ENCODE measurements around the gene C4orf36.
"Not testable (repeated sequence)": the region's sequence is repeated elsewhere in the genome, so short reads cannot be mapped to it uniquely, and the experiment has no call there.

Gene C4orf36

DNA sequence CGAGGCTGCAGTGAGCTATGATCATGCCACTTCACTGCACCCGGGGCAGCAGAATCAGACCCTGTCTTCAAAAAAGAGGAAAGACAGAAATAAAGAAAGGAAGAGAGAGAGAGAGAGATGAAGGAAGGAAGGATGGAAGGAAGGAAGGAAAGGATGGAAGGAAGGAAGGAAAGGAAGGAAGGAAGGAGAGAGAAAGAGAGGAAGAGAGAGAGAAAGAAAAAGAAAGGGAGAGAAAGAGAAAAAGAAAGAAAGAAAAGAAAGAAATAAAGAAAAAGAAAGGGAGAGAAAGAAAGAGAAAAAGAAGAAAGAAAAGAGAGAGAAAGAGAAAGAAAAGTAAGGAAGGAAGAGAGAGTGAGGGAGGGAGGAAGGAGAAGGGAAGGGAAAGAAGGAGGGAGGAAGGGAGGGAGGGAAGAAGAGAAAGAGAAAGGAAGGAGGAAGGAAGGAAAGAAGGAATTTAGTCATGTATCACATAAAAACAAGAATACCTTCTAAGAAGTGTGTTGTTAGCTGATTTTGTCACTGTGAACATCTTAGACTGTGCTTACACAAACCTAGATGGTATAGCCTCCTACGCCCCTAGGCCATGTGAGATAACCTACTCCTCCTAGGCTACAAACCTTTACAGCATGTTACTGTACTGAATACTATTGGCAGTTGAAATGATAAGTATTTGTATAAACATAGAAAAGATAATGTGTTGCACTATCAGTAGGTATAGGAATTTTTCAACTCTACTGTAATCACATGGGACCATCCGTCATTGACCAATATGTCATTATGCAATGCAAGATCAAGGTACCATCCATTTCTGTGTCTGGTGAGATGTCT is 25.2 kb upstream of the C4orf36 start:
- DNase-seq (ENCODE audit: low read depth in 2 of 2): no peak

DNA sequence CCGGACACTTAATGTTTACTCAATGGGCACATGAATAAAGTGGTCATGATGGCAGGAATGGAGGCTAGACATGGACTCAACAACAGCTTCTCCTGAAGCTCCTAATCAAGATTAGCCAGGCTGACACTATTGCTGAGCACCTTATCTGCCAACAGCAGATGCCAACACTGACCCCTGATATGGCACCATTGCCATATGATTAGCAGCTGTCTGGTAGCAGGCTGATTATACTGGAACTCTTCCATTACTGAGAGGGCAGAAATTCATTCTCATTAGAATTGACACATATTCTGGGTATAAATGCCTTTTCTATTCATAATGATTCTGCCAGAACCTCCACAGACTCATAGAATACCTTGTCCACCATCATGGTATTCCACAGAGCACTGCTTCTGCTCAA is 24.2 kb upstream of the C4orf36 start:
- no peak for DNase-seq (ENCODE audit: low read depth in 2 of 2)

- no peak for DNase-seq (ENCODE audit: low read depth in 2 of 2)
Measured at GRCh38 chr4:86910820-86911684, 18.8 kb upstream of the C4orf36 start.

- DNase-seq (ENCODE audit: low read depth in 2 of 2): no peak
Measured at GRCh38 chr4:86910369-86910768, 18.1 kb upstream of the C4orf36 start.

- DNase-seq (ENCODE audit: low read depth in 2 of 2): no peak
Measured at GRCh38 chr4:86909546-86910295, 17.5 kb upstream of the C4orf36 start.

- DNase-seq (ENCODE audit: low read depth in 2 of 2): no peak
Measured at GRCh38 chr4:86908251-86908657, 16.0 kb upstream of the C4orf36 start.

DNA sequence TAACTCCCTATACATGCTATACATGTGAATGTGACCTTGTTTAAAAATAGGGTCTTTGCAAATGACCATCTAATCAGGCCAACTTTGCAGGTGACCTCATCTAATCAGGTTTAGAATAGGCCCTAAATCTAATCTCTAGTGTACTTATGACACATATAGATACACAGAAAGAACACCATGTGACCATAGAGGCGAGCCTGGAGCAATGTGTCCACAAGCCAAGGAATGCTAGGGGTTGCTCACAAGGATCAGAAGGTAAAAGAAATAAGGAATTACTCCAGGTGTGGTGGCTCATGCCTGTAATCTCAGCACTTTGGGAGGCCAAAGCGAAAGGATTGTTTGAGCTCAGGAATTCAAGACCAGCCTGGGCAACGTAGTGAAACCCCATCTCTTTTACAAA is 9.6 kb upstream of the C4orf36 start:
- no peak for DNase-seq (ENCODE audit: low read depth in 2 of 2)

GRCh38 chr4:86898562-86898961 is 6.3 kb upstream of the C4orf36 start:
- no peak for DNase-seq (ENCODE audit: low read depth in 2 of 2)

DNA sequence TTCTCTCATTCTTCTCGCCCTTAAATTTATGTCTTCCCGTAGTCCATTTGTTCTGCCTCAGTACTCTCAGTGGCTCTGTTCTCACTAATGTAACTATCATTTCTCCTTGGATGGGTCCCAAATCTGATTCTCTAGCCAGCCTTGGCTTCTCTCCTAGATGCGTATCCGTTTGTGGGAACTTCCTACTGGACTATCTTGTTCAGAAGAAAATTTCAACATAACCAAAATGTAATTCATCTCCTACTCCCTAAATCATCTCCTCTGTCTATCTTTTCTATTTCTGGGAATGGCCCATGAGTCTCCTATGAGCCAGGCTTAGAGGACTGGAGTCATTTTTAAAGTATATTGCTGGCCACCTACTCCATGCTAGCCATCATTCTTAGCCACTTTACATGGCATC is 4.4 kb upstream of the C4orf36 start:
- no peak for DNase-seq (ENCODE audit: low read depth in 2 of 2)

GRCh38 chr4:86895692-86896488 is 3.7 kb upstream of the C4orf36 start:
- no peak for DNase-seq (ENCODE audit: low read depth in 2 of 2)

DNA sequence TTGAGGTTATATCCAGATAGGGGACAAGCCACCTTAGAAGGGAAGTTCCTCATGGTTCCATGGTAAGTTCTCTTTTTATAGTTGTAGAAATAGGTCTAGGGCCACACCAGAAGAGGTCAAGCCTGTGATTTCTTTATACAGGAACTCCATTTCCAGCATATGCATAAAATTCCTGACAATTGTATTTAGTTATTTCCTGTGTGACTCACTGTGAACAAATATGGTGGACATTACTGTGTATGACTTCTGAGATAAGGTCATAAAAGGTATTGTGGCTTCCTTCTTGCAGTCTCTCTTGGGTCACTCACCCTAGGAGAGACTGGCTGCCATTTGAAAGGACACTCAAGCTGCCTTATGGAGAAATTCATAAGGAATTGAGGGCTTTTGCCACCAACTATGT is 2.2 kb upstream of the C4orf36 start:
- no peak for DNase-seq (ENCODE audit: low read depth in 2 of 2)

- no peak for DNase-seq (ENCODE audit: low read depth in 2 of 2)
Measured at GRCh38 chr4:86893136-86893535, 914 bp upstream of the C4orf36 start.

- DNase-seq (ENCODE audit: low read depth in 2 of 2): no peak
Measured at GRCh38 chr4:86892636-86892960, 376 bp upstream of the C4orf36 start.

- no peak for DNase-seq (ENCODE audit: low read depth in 2 of 2)
Measured at GRCh38 chr4:86890790-86891189, 1.4 kb downstream of the C4orf36 start.

DNA sequence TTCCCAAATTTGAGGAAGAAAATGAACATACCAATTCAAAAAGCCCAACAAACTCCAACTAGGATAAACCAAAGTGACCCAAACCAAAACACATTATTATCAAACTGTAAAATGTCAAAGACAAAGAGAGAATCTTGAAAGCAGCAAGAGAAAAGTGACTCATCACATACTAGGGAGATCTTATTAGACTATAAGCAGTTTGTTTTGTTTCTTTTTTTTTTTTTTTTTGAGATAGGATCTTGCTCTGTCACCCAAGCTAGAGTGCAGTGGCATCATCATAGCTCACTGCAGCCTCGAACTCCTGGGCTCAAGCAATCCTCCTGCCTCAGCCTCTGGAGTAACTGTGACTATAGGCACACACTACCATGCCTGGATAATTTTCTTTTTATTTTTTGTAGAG is 12.6 kb downstream of the C4orf36 start:
- DNase-seq (ENCODE audit: low read depth in 2 of 2): no peak

DNA sequence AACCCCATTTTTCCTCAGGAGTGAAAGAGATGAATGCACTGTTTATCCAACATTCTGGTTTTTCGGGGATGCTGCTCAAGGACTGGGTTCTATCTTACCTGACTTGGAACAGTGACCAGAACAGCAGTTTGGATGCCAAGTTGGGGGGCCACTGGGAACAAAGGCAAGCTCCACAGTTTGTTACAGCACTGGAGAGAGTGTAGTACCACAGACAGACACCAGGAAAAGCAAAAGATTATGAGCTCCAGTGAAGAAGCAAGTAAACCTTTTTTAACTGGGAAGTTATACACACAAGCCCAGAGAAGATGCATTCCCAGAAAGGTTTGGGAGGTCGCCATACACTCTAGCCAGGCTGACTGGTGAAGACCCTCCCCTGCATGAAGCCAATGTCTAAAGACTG is 13.6 kb downstream of the C4orf36 start:
- no peak for DNase-seq (ENCODE audit: low read depth in 2 of 2)

DNA sequence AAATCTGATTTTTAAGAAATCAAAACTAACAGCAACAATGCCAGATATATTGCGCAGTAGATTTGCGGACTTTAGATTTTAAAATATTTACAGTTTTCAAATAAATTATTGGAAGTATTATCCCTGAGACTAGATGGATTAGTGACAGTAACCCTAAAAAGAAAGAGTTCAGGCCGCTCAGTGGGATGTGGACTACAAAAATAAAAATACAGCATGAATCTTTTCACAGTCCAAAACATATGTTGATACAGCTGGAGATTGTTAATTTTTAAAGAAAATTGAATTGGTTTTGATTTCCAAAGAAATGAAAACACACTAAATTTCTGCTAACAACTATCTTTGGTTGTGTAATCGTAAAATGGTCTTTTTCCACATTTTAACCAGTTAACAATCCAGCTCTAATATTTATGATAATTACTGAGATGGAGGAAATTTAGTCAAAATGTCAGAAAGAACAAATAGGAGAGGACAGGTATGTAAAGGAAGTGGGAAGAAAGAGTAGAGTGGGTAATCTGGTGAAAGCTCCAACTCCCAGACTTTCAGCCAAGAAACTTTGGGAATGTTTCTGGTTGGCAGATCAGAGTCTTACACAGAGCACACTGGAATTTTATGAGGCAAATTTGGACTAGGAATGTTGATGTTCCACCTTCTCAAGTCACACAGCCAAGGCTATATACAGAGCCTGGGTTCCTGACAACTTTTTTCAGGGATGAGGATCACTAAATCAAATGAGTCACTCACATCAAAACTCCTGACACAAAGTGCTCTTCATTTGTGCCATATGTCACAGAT is 15.1 kb downstream of the C4orf36 start:
- DNase-seq (ENCODE audit: low read depth in 2 of 2): no peak

DNA sequence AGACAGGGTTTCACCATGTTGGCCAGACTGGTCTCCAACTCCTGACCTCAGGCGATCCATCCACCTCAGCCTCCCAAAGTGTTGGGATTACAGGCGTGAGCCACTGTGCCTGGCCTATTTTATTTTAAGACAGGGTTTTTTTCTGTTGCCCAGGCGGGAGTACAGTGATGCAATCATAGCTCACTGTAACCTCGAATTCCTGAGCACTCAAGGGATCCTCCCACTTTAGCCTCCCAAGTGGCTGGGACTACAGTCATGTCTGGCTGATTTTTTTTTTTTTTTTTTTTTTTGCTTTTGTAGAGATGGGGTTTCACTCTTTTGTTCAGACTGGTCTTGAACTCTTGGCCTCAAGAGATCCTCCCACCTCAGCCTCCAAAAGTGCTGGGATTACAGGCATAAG is 16.8 kb downstream of the C4orf36 start:
- not testable (repeated sequence) for DNase-seq (ENCODE audit: low read depth in 2 of 2)

- no peak for DNase-seq (ENCODE audit: low read depth in 2 of 2)
Measured at GRCh38 chr4:86872135-86872534, 20.1 kb downstream of the C4orf36 start.

GRCh38 chr4:86870442-86871069 is 21.7 kb downstream of the C4orf36 start:
- no peak for DNase-seq (ENCODE audit: low read depth in 2 of 2)
